Measurements from ENCODE around the gene BAG5.
A peak's percentile ranks its signal among the peaks of the same experiment; 100 is the strongest.

BAG5 gene

DNA sequence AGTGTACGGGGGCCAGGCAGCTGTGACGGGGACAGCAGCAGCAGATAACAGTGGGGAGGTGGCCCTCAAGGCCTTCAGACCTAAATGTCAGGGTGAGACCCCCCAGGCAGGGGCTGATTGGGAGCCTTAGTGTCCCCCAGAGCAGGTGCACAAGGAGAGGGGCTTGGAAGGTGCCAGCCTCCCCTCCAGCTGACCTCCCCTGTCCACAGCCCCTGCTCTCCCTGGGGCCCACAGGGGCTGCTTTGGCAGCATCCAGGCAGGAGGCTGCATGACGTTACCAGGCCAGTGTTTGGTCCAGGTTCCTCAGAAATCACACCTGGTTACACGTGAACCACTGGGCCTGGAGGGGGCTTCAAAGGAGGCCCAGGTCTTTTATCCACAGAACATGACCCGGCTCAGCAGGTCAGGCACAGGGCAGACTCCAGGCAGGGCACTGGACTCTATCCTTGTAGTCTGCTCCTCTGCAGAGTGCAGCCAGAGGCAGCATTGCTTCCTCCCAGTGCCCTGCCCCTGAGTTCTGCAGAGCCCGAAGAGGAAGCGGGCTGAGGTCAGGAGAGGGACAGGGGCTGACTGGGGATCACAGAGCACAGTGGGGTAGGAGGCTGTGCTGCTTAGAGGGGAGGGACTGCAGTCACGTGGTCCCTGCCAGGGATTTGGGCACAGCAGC, 36.1 kb downstream of the BAG5 start:
- TF ChIP-seq ZFX (IDR thresholded peaks at IDR 0.05), result no peak
- TF ChIP-seq, protein P1, sequence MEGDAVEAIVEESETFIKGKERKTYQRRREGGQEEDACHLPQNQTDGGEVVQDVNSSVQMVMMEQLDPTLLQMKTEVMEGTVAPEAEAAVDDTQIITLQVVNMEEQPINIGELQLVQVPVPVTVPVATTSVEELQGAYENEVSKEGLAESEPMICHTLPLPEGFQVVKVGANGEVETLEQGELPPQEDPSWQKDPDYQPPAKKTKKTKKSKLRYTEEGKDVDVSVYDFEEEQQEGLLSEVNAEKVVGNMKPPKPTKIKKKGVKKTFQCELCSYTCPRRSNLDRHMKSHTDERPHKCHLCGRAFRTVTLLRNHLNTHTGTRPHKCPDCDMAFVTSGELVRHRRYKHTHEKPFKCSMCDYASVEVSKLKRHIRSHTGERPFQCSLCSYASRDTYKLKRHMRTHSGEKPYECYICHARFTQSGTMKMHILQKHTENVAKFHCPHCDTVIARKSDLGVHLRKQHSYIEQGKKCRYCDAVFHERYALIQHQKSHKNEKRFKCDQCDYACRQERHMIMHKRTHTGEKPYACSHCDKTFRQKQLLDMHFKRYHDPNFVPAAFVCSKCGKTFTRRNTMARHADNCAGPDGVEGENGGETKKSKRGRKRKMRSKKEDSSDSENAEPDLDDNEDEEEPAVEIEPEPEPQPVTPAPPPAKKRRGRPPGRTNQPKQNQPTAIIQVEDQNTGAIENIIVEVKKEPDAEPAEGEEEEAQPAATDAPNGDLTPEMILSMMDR (conservative IDR thresholded peaks at IDR 0.05), result no peak
- H3K27ac ChIP-seq, result peak overlapping the region; percentile 96

DNA sequence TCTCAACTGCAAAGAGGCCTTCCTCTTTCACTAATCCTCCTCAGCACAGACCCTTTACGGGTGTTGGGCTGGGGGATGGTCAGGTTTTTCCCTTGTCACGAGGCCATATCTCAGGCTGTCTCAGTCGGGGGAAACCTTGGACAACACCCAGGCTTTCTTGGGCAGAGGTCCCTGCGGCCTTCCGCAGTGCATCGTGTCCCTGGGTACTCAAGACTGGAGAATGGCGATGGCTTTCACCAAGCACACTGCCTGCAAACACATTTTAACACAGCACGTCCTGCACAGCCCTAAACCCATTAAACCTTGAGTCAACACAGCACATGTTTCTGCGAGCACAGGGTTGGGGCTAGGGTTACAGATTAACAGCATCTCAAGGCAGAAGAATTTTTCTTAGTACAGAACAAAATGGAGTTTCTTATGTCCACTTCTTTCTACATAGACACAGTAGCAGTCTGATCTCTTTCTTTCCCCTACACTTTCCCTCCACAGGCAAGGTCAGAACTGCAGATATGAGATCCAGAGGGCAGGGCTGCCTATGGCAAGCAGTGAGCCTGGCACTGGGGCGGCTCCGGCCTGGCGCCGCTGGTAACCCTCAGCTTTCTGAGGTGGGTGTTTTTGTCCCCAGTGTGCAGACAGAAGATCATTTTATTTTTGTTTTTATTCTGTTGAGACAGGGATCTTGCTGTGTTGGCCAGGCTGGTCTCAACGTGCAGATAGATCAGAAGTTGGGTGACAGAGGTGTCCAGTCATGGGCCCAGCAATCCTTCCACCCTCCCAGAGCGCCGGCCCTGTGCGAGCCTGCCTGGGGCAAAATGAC, 36.8 kb downstream of the BAG5 start:
- H3K27ac ChIP-seq, result peak overlapping the region; percentile 96

DNA sequence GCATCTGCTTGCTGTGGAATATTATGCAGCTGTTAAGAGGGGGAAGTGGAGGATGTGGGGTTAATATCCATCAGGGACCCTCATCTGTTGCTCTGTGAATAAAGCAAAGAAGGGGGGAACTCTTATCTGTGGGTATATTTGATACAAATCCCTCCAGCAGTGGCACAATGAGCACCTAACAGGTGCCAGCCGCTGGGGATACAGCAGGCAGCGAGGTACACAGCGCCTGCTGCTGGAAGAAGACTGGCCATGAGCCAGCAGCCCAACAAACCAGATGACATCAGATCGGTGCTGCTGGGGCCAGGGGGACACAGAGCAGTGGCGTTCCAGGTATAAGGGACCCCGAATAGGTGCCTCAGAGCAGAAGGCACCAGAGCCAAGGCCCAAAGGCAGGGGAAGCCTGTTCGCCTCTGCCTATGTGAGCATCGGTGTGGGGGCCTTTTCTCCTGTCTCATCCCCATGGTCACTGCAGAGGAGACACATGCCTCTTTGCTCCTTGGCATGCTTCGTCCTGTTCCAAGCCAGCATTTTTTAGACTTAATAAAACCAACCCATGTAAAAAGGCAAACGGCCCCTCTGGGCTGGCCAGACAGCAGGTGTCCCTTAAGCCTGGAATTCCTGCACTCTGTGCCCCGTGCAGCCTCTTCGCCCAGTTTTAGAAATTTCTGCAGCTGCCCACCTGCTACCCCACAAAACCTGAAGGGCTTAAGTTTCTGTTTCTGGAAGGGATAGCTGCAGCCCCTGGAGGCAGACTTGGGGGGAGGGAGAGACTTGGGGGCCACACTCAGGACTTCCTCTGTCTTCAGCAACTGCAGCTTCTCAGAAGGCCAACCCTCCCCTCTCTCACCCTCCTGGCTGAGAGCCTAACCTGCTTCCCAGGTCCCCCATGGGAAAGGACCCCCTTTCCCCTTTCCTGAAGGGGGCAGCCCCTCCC, 38.2 kb downstream of the BAG5 start:
- TF ChIP-seq, protein P1 (conservative IDR thresholded peaks at IDR 0.05), result no peak
- TF ChIP-seq ZFX (IDR thresholded peaks at IDR 0.05), result no peak
- H3K27ac ChIP-seq, result peak overlapping the region; percentile 96

DNA sequence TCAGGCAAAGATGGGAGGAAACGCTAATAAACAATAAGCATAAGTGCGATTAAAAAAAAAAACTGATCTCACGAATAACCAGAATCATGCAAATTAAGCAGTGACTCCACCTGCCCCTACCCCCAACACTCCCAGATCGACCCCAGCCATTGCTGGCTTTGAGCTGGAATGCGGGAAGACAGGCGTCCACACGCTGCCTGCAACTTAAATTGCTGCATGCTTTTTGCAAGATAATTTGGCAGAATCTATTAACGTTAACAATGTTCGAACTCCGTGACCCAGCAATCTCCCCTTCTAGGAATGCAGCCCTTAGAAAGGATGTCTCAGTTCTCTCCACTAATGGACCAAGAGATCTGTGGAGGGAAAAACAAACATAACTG, 38.9 kb downstream of the BAG5 start:
- H3K27ac ChIP-seq, result peak overlapping the region; percentile 96
- no peak for TF ChIP-seq ZFX (IDR thresholded peaks at IDR 0.05)
- TF ChIP-seq, protein P1 (conservative IDR thresholded peaks at IDR 0.05), result no peak

DNA sequence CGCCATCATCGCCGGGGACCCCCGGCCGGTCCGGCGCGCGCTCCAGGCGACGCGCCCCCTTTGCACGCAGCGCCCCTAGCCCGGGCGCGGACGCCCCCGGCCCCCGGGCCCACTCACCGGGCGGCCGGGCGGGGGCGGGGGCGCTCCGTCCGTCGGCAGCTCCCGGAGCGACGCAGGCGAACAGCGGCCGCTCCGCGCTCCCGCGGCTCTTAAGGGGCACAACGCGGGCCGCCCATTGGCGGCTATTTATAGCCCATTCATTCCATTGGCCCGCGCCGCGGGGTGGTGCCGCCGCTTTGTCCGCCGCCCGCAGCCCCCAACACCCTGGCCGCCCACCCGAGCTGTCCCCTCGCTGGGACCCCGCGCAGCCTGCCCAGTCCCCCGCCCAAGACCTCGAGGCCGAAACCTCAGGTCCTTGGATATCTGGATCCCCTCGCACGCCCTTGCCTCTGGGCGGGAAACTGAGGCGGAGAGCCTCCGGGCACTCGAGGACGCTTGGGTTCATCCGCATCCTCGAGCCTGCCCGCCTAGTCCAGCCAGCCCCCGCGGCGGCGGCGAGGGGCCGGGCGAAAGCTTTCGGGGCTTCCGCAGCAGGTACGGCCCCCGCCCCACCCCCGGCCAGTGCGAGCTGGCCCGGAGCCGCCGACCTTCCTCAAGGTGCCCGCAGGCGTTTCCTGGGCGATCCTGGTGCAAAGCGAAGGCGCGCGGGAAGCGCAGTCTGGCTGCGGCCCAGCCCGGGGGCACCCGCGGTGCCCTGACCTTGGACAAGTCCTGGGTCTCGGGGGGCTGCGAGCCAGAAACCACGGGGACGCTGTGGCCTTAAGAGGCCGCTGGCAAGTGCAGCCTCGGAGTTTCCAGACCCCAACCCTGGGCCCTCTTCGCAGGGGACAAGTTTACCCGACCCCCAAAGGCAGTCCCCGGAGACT, 39.5 kb downstream of the BAG5 start, which contains the start of gene CKB:
Gene CKB, minus strand, starts transcription at position 182 of the 926 bp plus-strand sequence. CDS start 337 bp downstream, outside the sequence.
- peak within 1 kb of the TSS; percentile 96 for H3K27ac ChIP-seq
- TF ChIP-seq, protein P1 (conservative IDR thresholded peaks at IDR 0.05), result no peak
- TF ChIP-seq ZFX (IDR thresholded peaks at IDR 0.05), result peak; percentile 54

DNA sequence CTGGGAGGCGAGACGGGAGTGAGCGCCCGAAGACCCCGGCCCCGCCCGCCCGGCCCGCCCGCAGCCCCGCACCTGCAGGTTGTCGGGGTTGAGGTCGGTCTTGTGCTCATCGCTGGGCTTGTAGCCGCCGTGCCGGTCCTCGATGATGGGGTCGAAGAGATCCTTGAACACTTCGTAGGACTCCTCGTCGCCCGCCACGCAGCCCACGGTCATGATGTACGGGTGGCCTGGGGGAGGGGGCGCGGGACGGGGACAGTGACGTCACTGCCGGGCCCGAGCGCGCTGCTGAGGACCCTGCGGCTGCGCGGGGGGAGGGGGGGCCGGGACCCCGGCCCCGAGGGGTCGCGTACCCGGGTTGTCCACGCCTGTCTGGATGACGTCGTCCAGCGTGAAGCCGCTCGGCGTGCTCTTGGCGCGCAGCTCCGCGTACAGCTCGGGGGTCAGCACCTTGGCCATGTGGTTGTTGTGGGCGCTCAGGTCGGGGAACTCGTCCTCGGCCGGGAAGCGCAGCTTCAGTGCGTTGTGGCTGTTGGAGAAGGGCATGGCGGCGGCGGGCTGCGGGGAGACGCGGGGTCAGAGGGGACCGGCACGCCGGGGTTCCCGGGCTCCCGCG, 40.4 kb downstream of the BAG5 start:
- H3K27ac ChIP-seq, result peak overlapping the region; percentile 96
- TF ChIP-seq ZFX (IDR thresholded peaks at IDR 0.05), result no peak
- TF ChIP-seq, protein P1 (conservative IDR thresholded peaks at IDR 0.05), result no peak
